GM12891 (cell line): ENCODE measurements around the gene PTDSS2.

Experiments used
- POLR2A ChIP-seq: IDR thresholded peaks from 2 replicates; pipeline ENCODE4 v1.6.1; 2011; ENCODE audit warnings: low read depth, low read length, control low read depth
- POLR2AphosphoS5 ChIP-seq: IDR thresholded peaks from 2 replicates; pipeline ENCODE4 v1.6.1; 2011; ENCODE audit warnings: low read depth, low read length, control low read depth
- SPI1 ChIP-seq: IDR thresholded peaks from 2 replicates; pipeline ENCODE4 v1.6.1; 2011; ENCODE audit warnings: low read depth, low read length, control low read depth

DNA sequence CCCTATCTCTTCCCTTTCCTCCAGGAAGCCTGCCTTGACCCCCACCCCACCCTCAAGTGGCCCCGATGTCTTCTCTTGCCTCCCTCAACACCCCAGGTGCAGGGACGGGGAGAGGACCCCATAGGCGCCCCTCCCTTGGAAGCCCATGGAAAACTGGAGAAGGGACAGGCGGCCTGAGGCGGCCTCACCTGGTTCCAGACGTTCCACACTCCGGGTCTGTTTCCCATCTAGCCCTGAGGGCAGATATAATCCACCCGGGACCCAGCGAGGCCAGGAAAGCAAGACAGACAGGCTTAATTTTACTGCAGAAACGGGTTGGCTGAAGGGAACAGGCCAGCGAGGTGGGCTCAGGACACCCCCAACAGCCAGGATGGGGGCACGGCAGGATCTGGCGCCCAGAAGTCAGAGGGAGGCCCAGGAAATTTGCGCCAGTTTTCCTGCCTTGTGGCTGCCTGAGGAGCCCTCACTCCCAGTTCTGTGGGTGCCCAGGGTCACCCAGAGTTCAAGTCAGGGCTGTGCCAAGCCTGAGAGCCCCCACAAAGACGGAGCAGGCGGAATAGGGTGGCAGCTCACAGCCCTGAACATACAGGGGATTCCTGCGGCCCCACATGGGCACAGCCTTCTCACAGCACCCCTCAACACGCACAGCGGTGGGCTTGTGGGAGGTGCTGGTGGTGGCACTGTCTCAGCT lies 32.3 kb upstream of the PTDSS2 start:
- TF ChIP-seq POLR2AphosphoS5 (no peak), POLR2A (no peak), SPI1 (no peak)
